BJ (cell line): Measurements from ENCODE around the gene THEM4. TPM values are rescaled to one million over a fixed set of nuclear protein-coding genes. Genes with fewer than 3 reads are reported as not detected.
A peak's percentile ranks its signal among the peaks of the same experiment; 100 is the strongest.

Experiments used
- CTCF ChIA-PET: fragments of 350-600 bp; formaldehyde crosslinking; extraction: SDS; loops from one replicate; lab custom pipeline; 2021; ENCODE audit warnings: antibody characterized with exemption, inconsistent platforms; lab: Yijun Ruan, JAX
- POLR2A ChIA-PET: fragments of 300-600 bp; sonication (Branson Sonifier 250); formaldehyde crosslinking; extraction: SDS; loops from one replicate; lab custom pipeline; 2021; ENCODE audit warnings: antibody characterized with exemption; lab: Charles Lee
- DNase-seq: peaks from one replicate; pipeline ENCODE4 v3.0.0-alpha.2; 2011; ENCODE audit warnings: low read depth
- H3K27me3 ChIP-seq: 2 replicates; pipeline ENCODE4 v1.6.0; 2011; ENCODE audit warnings: low read length; ENCODE audit not compliant: control insufficient read depth, insufficient read depth
- H3K36me3 ChIP-seq: 2 replicates; pipeline ENCODE4 v1.5.1; 2011; ENCODE audit warnings: low read length; ENCODE audit not compliant: control insufficient read depth, insufficient read depth
- H3K4me3 ChIP-seq: 2 replicates; pipeline ENCODE4 v1.5.1; 2011; ENCODE audit warnings: low read depth, mild to moderate bottlenecking, control low read depth, low read length
- polyA minus RNA-seq: library from RNA; depleted of rRNA, polyadenylated mRNA; stranded (reverse); fragments of >200 nt; gene quantifications from 2 replicates; pipeline ENCODE4 v1.2.3, GENCODE V29; 2011; rRNA and poly(A)+ RNA removed
- polyA plus RNA-seq: library from polyadenylated mRNA; depleted of rRNA; stranded (reverse); fragments of >200 nt; gene quantifications from 2 replicates; pipeline ENCODE4 v1.2.3, GENCODE V29; 2011; rRNA removed
- TF ChIP-seq, protein P1 (sequence below): IDR thresholded peaks from 2 replicates; pipeline ENCODE4 v1.5.1; 2011; ENCODE audit warnings: low read depth, mild to moderate bottlenecking, control low read depth, inconsistent platforms, low read length, moderate library complexity; ENCODE audit not compliant: insufficient read depth

THEM4 gene
- polyA plus RNA-seq: 11.7 and 17.2 TPM in 2 replicates
- polyA minus RNA-seq: 3.5 and 4.2 TPM in 2 replicates

DNA sequence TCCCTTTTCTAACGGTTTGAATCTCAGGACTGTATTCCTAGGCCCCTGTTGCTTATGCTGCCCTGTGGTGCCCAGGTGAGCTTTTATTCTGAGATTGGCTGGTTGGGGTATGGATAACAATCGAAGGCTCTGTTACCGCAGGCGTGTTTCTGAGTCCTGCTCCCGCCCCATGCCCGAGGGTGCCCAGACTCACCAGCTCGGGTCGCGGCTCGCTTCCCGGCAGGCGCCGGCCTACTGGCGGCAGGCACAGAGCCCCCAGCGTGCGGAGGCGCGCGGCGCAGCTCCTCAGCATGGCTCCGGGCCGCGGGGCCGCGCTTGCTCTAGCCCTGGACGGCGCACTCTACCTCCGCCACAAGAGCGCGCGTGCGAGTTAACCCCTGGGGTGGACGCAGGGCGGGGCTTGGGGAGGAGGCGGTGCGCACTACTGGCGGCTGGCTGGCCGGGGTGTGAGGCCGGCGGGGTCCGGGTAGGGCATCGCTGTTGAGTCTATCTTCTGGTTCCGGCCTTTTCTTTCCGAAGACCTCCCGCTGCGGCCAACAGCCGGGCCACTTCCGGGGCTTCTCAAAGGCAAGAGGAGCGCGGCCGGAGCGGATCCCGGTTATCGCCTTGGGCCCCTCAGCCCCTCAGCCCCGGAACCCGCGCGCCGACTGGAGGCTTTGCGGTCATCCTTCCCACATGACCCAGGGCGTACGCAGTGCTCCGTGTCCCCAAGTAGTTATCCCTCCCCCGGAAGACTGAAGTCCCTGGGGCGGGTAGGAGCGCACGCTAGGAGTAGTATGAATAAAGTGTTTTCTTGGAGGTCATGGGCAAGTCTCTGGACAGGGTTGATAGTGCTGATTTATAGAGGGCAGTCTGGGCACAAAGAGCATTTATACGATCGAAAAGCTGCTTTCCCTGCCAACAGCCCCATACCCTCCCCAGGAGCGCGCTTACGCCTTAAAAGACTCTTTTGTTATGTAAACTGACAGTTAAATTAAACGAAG, at the start of gene THEM4:
Gene THEM4, minus strand, starts transcription at position 345 of the 983 bp plus-strand sequence. Its CDS starts 53 bp downstream, at position 292.
- peak; percentile 74 for DNase-seq
- TF ChIP-seq, protein P1, sequence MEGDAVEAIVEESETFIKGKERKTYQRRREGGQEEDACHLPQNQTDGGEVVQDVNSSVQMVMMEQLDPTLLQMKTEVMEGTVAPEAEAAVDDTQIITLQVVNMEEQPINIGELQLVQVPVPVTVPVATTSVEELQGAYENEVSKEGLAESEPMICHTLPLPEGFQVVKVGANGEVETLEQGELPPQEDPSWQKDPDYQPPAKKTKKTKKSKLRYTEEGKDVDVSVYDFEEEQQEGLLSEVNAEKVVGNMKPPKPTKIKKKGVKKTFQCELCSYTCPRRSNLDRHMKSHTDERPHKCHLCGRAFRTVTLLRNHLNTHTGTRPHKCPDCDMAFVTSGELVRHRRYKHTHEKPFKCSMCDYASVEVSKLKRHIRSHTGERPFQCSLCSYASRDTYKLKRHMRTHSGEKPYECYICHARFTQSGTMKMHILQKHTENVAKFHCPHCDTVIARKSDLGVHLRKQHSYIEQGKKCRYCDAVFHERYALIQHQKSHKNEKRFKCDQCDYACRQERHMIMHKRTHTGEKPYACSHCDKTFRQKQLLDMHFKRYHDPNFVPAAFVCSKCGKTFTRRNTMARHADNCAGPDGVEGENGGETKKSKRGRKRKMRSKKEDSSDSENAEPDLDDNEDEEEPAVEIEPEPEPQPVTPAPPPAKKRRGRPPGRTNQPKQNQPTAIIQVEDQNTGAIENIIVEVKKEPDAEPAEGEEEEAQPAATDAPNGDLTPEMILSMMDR: no peak; the same call in 1 of the 2 replicates
- H3K4me3 ChIP-seq: peak within 1 kb of the TSS; percentile 77
- H3K27me3 ChIP-seq: no peaks in the 10 kb centered on the region
- no peaks in the 10 kb centered on the region for H3K36me3 ChIP-seq
- CTCF ChIA-PET: interaction anchor here (0.7 to 2.2 kb wide), 8 partner anchors 11 to 92 kb away, joined by 3 to 13 read pairs (median 4); no protein-coding TSS in a partner anchor
- POLR2A ChIA-PET: interaction anchor here (0.6 kb wide), 1 partner anchor 39 kb away, joined by 10 read pairs; no protein-coding TSS in a partner anchor

- H3K36me3 ChIP-seq: no peaks in the 10 kb centered on the region
- no peaks in the 10 kb centered on the region for H3K27me3 ChIP-seq
- no peak for DNase-seq
- CTCF ChIA-PET: interaction anchor here (1.3 kb wide), 1 partner anchor 9 kb away, joined by 6 read pairs; no protein-coding TSS in a partner anchor
- TF ChIP-seq, protein P1: no peak
- no peak overlapping the region for H3K4me3 ChIP-seq
- POLR2A ChIA-PET: no interaction called here
Observed at GRCh38 chr1:151958959-151959358, 49.6 kb upstream of the THEM4 start.

- TF ChIP-seq, protein P1: no peak
- CTCF ChIA-PET: interaction anchor here (0.7 kb wide), 1 partner anchor 11 kb away, joined by 3 read pairs; no protein-coding TSS in a partner anchor
- no peaks in the 10 kb centered on the region for H3K27me3 ChIP-seq
Observed at GRCh38 chr1:151956957-151957497, 47.7 kb upstream of the THEM4 start.

DNA sequence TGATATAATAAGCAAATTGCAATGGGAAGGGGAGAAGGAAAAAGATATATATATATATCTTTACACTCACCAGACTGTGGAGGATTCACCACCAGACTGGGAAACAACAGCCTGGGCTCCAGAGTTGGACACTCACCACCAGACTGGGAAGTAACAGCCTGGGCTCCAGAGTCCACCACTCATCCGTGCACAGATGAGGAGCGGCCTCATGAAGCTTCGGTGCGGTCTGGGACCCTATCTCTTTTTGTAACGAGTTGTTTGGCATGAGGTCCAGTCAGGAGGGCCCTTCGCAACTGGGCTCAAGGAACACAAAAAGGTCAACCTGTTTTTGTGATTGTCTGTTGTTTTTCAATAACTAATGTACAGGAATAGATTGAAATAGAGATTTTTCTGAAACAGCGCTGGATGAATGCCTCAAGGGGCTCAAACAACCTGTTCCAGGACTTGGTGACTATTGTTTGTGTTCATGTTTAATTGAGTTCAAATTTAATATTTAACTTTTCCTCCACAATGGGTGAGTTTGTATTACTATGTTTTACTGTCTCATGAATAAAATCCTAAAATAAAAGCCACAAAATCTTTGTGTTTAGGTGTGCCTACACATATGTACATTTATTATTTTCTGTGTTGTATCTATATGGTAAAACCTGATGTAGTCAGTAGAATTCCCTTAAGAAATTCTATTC, 44.2 kb upstream of the THEM4 start:
- H3K27me3 ChIP-seq: no peaks in the 10 kb centered on the region
- no peaks in the 10 kb centered on the region for H3K36me3 ChIP-seq
- ChIA-PET CTCF (interaction anchor here (1.5 to 3.2 kb wide), 3 partner anchors 15 to 48 kb away, joined by 5 to 16 read pairs (median 8); no protein-coding TSS in a partner anchor), POLR2A (no interaction called here)
- H3K4me3 ChIP-seq: no peak overlapping the region
- TF ChIP-seq, protein P1: no peak
- DNase-seq: no peak

More at GRCh38 chr1:151956957-151957497, 47.7 kb upstream of the THEM4 start:
- POLR2A ChIA-PET: no interaction called here
- Histone ChIP-seq H3K4me3 (no peak overlapping the region), H3K36me3 (no peaks in the 10 kb centered on the region)
- DNase-seq: no peak
